ENCODE measurements around the gene GRM7. TPM values are rescaled to one million over a fixed set of nuclear protein-coding genes. Genes with fewer than 3 reads are reported as not detected.

The GRM7 gene
- total RNA-seq, 4 donors from 2014 or later = 0.09 TPM; not detected in 3

DNA sequence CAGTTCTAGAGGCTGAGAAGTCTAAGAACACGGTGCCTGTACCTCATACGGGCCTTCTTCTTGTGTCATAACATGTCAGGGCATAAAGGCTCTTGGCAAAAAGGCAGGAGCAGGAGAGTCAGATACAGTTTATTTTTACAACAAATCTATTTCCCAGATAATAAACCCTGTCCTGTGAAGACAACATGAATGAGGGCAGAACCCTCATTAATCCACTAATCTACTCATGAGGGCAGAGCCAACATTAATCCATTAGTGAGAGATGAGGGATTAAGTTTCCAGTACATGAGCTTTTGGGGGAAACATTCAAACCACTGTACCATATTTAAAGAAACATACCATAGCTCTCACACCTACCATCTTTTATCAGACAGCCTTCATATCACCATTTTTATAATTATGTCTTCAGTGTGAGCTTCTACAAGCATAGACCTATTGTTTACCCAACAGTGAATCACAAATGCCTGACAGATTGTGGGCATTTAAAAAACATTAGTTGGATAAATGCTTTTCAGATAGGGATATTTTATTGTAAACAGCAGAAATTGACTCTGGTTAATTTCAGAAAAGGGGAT, 645.8 kb downstream of the GRM7 start:
- Histone ChIP-seq H3K4me1 (peaks cover 0 to 19% (median 0%) of the 10 kb centered on the region in 3 donors), H3K27me3 (no peaks in the 10 kb centered on the region), H3K27ac (no peak overlapping the region), H3K4me3 (no peak overlapping the region), H3K36me3 (no peaks in the 10 kb centered on the region), H3K9me3 (no peaks in the 10 kb centered on the region)
- intact Hi-C loops (cut with DNase I) = no loop called here
- no peak for DNase-seq
- TF ChIP-seq CTCF (IDR thresholded peaks at IDR 0.05) (no peak), POLR2A (IDR thresholded peaks at IDR 0.05) (no peak)
- WGBS, 2 donors = 30 to 47% methylated on average over 2 of the region's 2 CpGs

GRCh38 chr3:7508821-7509220, 647.9 kb downstream of the GRM7 start:
- Histone ChIP-seq H3K4me3 (no peak overlapping the region), H3K27me3 (no peaks in the 10 kb centered on the region), H3K9me3 (no peaks in the 10 kb centered on the region), H3K4me1 (peaks cover 0 to 19% (median 0%) of the 10 kb centered on the region in 3 donors), H3K36me3 (no peaks in the 10 kb centered on the region), H3K27ac (no peak overlapping the region)
- WGBS, 2 donors = 42 to 59% methylated on average over 2 of the region's 2 CpGs
- no peak for DNase-seq
- intact Hi-C loops (cut with DNase I) = no loop called here
- TF ChIP-seq CTCF (IDR thresholded peaks at IDR 0.05) = no peak
- no peak for TF ChIP-seq POLR2A (IDR thresholded peaks at IDR 0.05)

DNA sequence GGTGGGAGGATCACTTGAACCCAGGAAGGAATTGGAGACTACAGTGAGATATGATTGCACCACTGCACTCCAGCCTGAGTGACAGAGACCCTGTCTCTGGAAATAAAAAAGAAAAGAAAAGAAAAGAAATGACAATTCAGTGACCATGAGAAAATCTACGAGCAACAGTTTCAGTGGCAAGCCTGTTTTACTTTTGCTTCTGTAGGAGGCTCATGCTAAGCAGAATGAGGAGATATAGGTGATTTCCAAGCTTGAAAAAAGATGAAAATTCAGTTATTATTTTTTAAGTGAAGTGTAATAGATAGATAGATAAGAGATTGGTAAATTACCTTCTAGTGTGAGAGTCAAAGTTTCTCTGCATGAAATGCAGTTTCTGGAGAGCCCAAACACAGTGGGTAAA, 651.1 kb downstream of the GRM7 start:
- H3K4me3 ChIP-seq = no peak overlapping the region
- 56 to 79% methylated on average over 1 of the region's 1 CpG for WGBS, 2 donors
- intact Hi-C loops (cut with DNase I) = no loop called here
- H3K27me3 ChIP-seq = no peaks in the 10 kb centered on the region
- H3K27ac ChIP-seq = no peak overlapping the region
- no peak for DNase-seq
- H3K4me1 ChIP-seq = no peaks in the 10 kb centered on the region
- H3K9me3 ChIP-seq = no peaks in the 10 kb centered on the region
- TF ChIP-seq POLR2A (IDR thresholded peaks at IDR 0.05) (no peak), CTCF (IDR thresholded peaks at IDR 0.05) (no peak)
- H3K36me3 ChIP-seq = no peaks in the 10 kb centered on the region

DNA sequence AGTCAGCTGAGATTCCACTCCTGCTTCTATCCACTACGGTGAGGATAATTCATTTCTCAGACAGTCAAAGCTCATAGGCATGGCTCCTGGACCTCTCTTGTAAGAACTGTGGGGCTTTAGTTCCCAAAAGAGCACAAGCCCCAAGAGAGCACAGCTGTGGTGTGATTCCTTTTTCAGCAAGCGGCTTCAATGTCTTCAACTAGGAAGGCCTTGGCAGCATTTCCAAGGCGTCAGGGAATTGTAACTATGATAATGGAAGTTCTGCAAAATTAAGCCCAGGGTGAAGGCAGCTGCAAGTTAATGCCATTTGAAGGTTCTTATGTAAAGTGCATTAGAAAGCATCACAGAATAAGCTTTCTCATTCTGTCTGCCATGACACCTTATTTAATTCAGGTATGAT, 657.1 kb downstream of the GRM7 start:
- Histone ChIP-seq H3K27ac (no peak overlapping the region), H3K4me3 (no peak overlapping the region), H3K27me3 (no peaks in the 10 kb centered on the region), H3K4me1 (peaks cover 0 to 8% (median 0%) of the 10 kb centered on the region in 3 donors), H3K9me3 (no peaks in the 10 kb centered on the region), H3K36me3 (no peaks in the 10 kb centered on the region)
- TF ChIP-seq CTCF (IDR thresholded peaks at IDR 0.05) (no peak), POLR2A (IDR thresholded peaks at IDR 0.05) (no peak)
- WGBS, 2 donors = 47 to 70% methylated on average over 3 of the region's 3 CpGs
- DNase-seq = no peak
- intact Hi-C loops (cut with DNase I) = no loop called here

GRCh38 chr3:7518456-7518855, 657.5 kb downstream of the GRM7 start:
- Histone ChIP-seq H3K4me1 (peaks cover 0 to 8% (median 0%) of the 10 kb centered on the region in 3 donors), H3K4me3 (no peak overlapping the region), H3K36me3 (no peaks in the 10 kb centered on the region), H3K9me3 (no peaks in the 10 kb centered on the region), H3K27me3 (no peaks in the 10 kb centered on the region), H3K27ac (no peak overlapping the region)
- DNase-seq = no peak
- intact Hi-C loops (cut with DNase I) = no loop called here
- TF ChIP-seq CTCF (IDR thresholded peaks at IDR 0.05) (no peak), POLR2A (IDR thresholded peaks at IDR 0.05) (no peak)
